DND-41 (cell line): ENCODE measurements around the gene ATP2A3.

ENCODE experiments used
- EZH2 ChIP-seq: IDR thresholded peaks from 3 replicates; pipeline ENCODE4 v1.6.1; 2012; ENCODE audit warnings: borderline replicate concordance, low read depth, mild to moderate bottlenecking, moderate library complexity, low read length, inconsistent platforms; ENCODE audit not compliant: severe bottlenecking
- TF ChIP-seq, protein P1 (sequence below): IDR thresholded peaks from 2 replicates; pipeline ENCODE4 v1.5.1; 2012; ENCODE audit warnings: borderline replicate concordance, low read length, moderate library complexity, mild to moderate bottlenecking; ENCODE audit not compliant: poor library complexity, severe bottlenecking; ENCODE audit errors: extremely low read depth

DNA sequence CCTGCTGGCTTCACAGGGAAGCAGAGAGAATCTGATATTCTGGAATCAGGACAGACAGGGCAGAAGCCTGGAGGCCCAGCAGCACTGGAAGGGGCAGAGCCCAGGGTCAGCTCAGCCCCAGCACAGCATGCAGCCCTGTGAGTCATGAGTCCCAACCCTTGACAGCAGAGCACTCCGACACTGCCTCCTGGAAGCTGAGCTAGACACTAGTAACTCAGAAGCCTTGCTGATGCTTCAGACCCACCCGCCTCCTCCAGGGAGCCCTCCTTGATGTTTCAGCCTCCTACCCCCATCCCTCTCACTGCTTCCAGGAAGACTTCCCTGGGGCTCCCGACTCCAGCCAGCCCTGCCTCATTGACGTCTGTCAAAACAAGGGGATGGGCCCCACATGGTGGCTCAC, 78.3 kb downstream of the ATP2A3 start:
- TF ChIP-seq, protein P1, sequence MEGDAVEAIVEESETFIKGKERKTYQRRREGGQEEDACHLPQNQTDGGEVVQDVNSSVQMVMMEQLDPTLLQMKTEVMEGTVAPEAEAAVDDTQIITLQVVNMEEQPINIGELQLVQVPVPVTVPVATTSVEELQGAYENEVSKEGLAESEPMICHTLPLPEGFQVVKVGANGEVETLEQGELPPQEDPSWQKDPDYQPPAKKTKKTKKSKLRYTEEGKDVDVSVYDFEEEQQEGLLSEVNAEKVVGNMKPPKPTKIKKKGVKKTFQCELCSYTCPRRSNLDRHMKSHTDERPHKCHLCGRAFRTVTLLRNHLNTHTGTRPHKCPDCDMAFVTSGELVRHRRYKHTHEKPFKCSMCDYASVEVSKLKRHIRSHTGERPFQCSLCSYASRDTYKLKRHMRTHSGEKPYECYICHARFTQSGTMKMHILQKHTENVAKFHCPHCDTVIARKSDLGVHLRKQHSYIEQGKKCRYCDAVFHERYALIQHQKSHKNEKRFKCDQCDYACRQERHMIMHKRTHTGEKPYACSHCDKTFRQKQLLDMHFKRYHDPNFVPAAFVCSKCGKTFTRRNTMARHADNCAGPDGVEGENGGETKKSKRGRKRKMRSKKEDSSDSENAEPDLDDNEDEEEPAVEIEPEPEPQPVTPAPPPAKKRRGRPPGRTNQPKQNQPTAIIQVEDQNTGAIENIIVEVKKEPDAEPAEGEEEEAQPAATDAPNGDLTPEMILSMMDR, result no peak
- TF ChIP-seq EZH2, result no peak
